Measurements from ENCODE around the gene ASPSCR1.

- TF ChIP-seq POLR2A (IDR thresholded peaks at IDR 0.05; ENCODE audit: low read length) = no peak
- TF ChIP-seq GATA1 (IDR thresholded peaks at IDR 0.05; ENCODE audit: low read depth, low read length) = no peak
Observed at GRCh38 chr17:82009413-82009812, 32.0 kb downstream of the ASPSCR1 start.

Measured in erythroblast (primary cell).